NCI-H82 treated with DMSO at 0.1 percent for 48 hours (cell line): ENCODE results near the gene NSUN7.
A peak's percentile ranks its signal among the peaks of the same experiment; 100 is the strongest.

Experiments
- DNase-seq: peaks from one replicate; lab custom pipeline; 2025; ENCODE audit not compliant: unreplicated experiment; lab: John Stamatoyannopoulos, UW

The NSUN7 gene

DNA sequence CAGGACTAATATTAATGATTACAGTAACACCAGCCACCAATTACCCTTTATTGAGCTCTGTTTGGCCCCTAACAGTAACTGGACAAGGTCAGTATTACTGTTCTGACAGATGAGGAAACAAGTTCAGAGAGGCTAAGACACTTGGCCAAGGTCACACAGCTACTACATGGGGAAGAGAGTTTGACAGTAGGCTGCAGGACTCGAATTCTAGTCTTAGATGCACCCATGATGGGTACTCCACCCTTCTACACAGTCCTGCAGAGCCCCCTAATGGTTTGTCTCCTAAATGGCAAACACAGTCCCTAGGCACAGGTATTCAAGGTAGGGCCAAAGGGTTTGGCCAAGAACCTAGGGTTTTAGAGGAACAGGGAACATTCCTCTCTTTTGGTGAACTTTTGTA, 93.9 kb downstream of the NSUN7 start:
- DNase-seq = no peak

DNA sequence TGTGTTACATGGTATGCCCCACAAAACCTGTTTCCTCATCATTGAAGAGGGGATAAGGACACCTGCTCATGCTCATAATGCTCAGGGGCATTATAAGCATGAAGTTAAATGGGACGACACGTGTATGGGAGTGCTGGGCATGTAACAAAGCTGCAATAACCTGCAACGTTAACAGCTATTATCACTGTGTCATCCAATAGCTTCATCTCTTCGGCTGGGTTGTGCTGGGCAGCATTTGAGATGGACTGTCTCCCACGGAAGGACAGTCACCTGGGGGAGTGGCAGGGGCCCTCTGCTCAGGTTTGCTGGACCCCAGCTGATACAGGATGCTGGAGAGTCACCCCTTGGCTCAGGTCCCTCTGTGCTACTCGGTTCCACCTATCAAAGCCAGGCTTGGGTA, 94.5 kb downstream of the NSUN7 start:
- DNase-seq = no peak

DNA sequence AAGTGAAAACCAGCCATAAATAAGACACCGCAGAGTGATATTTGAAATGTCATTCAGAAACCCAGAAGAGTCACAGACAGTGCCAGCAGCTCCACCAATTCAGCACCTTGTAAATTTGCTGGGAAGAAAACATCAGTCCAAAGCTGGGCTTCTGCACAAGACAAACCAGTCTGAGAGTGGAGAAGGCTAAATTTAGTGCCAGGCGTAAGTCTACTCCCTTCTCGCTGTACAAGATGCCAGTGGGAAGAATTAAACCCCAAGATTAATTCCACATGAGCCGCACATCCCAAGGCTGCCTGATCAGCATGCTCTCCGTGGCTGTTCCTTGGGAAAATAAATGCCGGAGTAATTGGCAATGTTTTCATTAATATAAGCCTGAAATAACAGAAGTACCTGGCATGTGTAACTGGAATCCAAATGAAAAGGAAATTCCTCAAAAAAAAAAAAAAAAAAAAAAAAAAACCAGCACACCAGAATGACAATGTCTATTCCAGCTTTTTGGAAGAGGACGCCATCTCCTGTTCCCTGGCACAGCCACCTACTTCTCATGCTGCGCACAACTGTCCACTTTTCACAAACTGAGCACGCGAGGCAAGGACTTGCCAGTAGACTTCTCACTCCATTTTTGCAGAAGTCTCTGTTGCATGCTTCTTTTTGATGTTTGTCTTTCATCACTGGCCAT, 95.5 kb downstream of the NSUN7 start:
- DNase-seq = no peak

DNA sequence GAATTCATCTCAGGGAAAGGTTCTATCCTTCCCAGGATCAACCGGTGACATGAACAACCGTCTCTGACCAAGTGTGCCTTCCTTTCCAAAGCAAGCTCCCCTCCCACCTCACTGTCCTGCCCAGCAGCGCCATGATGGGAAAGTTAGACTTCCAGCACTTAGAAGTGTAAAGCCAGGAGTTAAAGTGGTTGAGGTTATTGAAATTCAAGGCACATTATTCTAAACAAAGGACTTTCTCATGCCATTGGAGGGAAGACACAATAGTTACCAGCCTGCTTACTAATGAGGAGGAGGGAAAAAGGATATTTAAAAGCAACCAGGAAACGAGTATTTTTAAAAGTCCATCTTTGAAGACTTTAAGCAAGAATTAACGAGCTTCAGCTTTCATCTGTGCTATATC, 96.8 kb downstream of the NSUN7 start:
- DNase-seq = no peak

DNA sequence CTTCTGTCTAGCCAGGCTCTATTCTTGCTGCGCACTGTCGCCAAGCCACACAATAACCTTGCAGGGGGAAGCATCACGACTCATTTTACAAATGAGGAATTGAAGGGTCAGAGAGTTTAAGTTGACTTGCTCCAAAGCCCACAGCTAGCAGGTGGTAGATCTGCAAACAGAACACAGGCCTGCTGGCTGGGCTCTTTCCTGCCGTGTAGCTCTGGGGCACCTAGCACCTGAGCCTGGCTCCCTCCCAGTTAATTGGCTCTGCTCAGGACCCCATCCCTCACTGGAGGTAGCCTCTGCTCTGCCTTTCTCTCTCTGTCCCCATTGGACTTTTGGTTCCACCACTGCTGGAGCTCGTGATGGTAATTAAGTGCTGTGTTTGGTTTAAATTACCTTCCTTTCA, 98.5 kb downstream of the NSUN7 start:
- no peak for DNase-seq

DNA sequence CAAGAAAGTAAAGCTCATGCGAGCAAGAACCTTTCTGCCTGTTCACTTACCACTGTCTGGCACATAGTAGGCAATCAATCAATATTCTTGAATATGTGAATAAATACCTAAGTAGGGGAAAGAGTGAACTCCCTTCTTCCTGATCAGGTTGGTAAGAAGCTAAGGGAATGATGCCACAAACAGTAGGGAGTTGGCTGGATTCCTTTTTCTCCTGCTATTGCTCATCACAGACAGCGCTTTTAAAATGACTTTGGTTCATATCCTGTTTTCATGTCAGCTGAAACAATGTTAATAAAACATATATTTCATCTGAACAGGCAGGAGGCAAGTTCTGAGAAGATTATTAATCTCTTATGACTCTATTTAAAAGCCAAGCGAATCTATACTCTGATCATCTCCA, 99.2 kb downstream of the NSUN7 start:
- DNase-seq = no peak

DNA sequence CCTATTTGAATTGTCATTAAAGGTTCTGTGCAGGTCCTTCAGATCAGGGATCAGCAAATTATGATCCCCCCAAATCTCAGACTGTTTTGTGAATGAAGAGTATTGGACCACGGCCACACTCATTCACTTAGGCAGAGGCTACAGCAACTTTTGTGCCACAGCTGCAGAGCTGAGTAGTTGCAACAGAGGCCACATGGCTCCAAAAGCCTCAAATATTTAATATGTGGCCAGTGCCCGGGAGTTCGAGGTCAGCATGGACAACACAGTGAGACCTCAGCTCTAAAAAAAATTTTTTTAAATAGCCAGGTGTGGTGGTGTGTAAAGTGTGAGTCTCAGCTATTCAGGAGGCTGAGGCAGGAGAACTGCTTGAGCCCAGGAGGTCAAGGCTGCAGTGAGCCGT, 100.7 kb downstream of the NSUN7 start:
- DNase-seq = no peak

DNA sequence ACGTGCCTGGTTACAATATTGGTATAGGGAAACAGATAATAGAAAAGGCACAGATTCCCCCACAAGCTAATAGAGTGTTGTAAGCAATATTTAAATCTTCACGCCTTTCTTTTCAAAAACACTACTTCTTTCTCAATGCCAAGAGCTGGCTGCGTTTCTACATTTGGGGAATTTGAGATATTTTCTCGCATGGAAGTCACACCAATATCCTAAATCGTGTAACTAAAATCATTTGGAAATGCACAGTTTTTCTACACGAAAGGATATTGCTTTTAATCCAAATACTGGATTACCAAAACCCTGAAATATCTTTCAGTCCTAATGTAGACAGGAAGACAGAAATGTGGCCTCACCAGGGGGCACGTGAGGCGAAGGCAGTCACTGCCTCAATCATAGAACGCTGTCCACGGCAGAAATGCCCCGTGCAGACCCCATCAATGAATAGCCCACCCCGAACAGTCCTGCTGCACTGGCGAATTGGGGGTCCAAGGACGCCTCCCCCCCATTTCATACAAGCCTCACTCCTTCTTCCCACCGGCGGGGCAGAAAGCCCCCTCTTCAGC, 106.6 kb downstream of the NSUN7 start:
- DNase-seq = no peak

DNA sequence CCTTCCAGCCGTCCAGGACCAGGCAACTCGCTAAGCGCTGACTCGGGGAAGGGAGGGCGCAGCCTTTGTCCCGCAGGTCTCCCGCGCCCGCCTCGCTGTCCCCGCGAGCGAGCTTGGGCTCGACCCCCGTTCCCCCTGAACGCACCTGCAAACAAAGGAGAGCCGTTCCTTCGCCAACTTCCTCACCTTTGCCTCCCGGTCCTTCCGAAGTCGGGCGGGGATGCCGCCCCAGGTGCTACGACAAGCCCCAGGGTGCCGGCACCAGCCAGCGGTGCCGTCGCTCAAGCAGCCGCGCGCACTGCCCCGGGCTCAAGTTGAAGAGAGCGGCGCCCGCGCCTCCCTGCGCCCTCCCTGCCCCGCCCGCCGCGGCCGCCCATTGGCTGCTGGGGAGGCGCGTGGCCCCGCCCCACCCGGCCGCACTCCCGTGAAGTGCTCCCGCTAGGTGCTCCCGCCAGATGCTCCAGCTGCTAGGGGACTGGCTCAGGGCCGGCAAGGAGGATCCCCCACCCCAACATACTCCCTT, 107.1 kb downstream of the NSUN7 start:
- DNase-seq = peak; percentile 29

DNA sequence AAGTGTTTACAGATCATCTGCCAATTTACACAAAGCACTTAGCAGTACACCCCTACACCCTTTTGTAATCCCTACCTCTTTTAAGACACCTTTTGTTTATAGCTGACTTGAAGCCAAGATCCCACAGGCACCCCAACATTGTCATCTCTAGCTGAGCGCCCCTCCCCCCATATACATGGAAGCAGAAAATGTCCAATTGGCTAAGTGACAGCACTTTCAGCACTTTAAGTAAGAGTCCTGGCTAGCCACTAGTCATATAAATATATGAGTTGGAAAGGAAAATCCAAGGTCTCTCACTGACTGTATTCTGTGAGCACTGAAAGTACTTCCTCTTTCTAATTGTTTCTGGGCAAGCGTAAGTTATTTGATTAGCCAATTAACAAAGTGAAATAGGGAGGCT, 108.2 kb downstream of the NSUN7 start:
- DNase-seq = no peak

DNA sequence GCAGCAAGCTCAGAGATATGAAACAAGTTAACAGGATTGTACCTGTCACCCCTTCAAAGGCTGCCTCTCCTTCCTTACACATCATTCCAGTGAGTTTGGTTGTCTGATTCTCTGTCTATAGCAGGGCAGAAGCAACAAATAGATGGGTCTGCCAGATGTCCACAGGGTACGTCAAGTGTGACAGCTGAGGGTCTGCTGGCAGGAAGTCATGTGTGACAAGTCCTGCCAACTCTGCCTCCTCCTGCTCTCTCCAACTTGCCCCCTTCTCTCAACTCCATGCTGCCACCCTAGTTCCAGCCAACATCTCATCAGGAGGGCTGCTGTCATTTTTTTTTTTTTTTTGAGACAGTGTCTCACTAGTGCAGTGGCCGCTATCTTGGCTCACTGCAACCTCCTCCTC, 109.2 kb downstream of the NSUN7 start:
- no peak for DNase-seq
